OCI-LY7 (cell line): Measurements from ENCODE around the gene RPL37. TPM values are rescaled to one million over a fixed set of nuclear protein-coding genes. Genes with fewer than 3 reads are reported as not detected.
"Not testable (repeated sequence)": the region's sequence is repeated elsewhere in the genome, so short reads cannot be mapped to it uniquely, and the experiment has no call there.

Source experiments
- BruUV-seq: library from RNA; stranded (reverse); fragments of 400-500 nt; replicated peaks from 2 replicates; lab custom pipeline; 2021; lab: Mats Ljungman, UMichigan
- CTCF ChIA-PET: fragments of 300-600 bp; sonication (Branson Sonifier 250); formaldehyde crosslinking; loops from one replicate; lab custom pipeline; 2022; ENCODE audit warnings: antibody characterized with exemption; ENCODE audit not compliant: unreplicated experiment; lab: Charles Lee
- POLR2A ChIA-PET: fragments of 300-600 bp; sonication (Branson Sonifier 250); formaldehyde crosslinking; loops from one replicate; lab custom pipeline; 2022; ENCODE audit warnings: antibody characterized with exemption; lab: Charles Lee
- DNase-seq: peaks from one replicate; pipeline ENCODE4 v3.0.0-alpha.2; 2015; ENCODE audit warnings: low spot score
- H2AFZ ChIP-seq: fragments of 200-600 bp; sonication (generic), shearing (Covaris generic); 2 replicates; pipeline ENCODE4 v1.6.1; 2014; ENCODE audit warnings: mild to moderate bottlenecking, antibody characterized with exemption, low read length, moderate library complexity
- H3K27ac ChIP-seq: fragments of 200-600 bp; sonication (generic); 2 replicates; pipeline ENCODE4 v1.5.1; 2014; ENCODE audit warnings: mixed run types, low read depth, mild to moderate bottlenecking, moderate library complexity, low read length, inconsistent platforms; ENCODE audit not compliant: poor library complexity, severe bottlenecking
- H3K36me3 ChIP-seq: fragments of 200-600 bp; sonication (generic); 2 replicates; pipeline ENCODE4 v1.6.1; 2014; ENCODE audit warnings: mild to moderate bottlenecking, antibody characterized with exemption, low read length, moderate library complexity, mixed read lengths; ENCODE audit not compliant: insufficient read depth
- H3K4me1 ChIP-seq: fragments of 200-600 bp; sonication (generic); 2 replicates; pipeline ENCODE4 v1.5.1; 2014; ENCODE audit warnings: mild to moderate bottlenecking, low read length; ENCODE audit not compliant: insufficient read depth, poor library complexity, severe bottlenecking
- H3K4me2 ChIP-seq: fragments of 200-600 bp; sonication (generic); 2 replicates; pipeline ENCODE4 v1.6.1; 2014; ENCODE audit warnings: mild to moderate bottlenecking, low read length
- H3K4me3 ChIP-seq: fragments of 200-600 bp; sonication (generic); 2 replicates; pipeline ENCODE4 v1.5.1; 2014; ENCODE audit warnings: mild to moderate bottlenecking, low read depth, low read length; ENCODE audit not compliant: poor library complexity, severe bottlenecking
- H3K79me2 ChIP-seq: fragments of 200-600 bp; sonication (generic); 2 replicates; pipeline ENCODE4 v1.6.1; 2016; ENCODE audit warnings: low read depth, mild to moderate bottlenecking, low read length, moderate library complexity, mixed read lengths; ENCODE audit not compliant: insufficient read depth
- H3K9me2 ChIP-seq: fragments of 200-600 bp; sonication (generic); 2 replicates; pipeline ENCODE4 v1.6.1; 2016; ENCODE audit warnings: mild to moderate bottlenecking, low read length, mixed read lengths; ENCODE audit not compliant: insufficient read depth
- H3K9me3 ChIP-seq: fragments of 200-600 bp; sonication (generic); 2 replicates; pipeline ENCODE4 v1.6.1; 2014; ENCODE audit warnings: mild to moderate bottlenecking, mixed run types, low read length, mixed read lengths
- H4K20me1 ChIP-seq: fragments of 200-600 bp; sonication (generic); 2 replicates; pipeline ENCODE4 v1.6.1; 2014; ENCODE audit warnings: mild to moderate bottlenecking, antibody characterized with exemption, low read length, moderate library complexity, mixed read lengths; ENCODE audit not compliant: insufficient read depth
- EZH2phosphoT487 ChIP-seq: fragments of 200-600 bp; sonication (generic); IDR thresholded peaks from 2 replicates; pipeline ENCODE4 v1.6.1; 2018; ENCODE audit warnings: low read depth, borderline replicate concordance, mild to moderate bottlenecking, mixed run types, antibody characterized with exemption, low read length, moderate library complexity, mixed read lengths
- intact Hi-C: fragments of 100-400 bp; cut with micrococcal nuclease; formaldehyde crosslinking; loops from one replicate; pipeline ENCODE4 v1.10.0; 2022; ENCODE audit not compliant: unreplicated experiment
- total RNA-seq, 2 experiments: library from RNA; depleted of rRNA in 1 of 2; stranded (reverse); fragments of >200 nt in 1 of 2; shearing (Covaris generic) in 1 of 2; gene quantifications; 2 replicates each; pipeline ENCODE4 v1.2.3, GENCODE V29; 2014 to 2022
- TF ChIP-seq, protein P1 (sequence below): fragments of 200-600 bp; sonication (generic); conservative IDR thresholded peaks from 2 replicates; pipeline ENCODE4 v1.5.1; 2014; ENCODE audit warnings: mild to moderate bottlenecking, antibody characterized with exemption, low read length, moderate library complexity, mixed read lengths

RPL37 gene
- total RNA-seq, 2 experiments from 2014 or later = 1,905 to 2,779 TPM

DNA sequence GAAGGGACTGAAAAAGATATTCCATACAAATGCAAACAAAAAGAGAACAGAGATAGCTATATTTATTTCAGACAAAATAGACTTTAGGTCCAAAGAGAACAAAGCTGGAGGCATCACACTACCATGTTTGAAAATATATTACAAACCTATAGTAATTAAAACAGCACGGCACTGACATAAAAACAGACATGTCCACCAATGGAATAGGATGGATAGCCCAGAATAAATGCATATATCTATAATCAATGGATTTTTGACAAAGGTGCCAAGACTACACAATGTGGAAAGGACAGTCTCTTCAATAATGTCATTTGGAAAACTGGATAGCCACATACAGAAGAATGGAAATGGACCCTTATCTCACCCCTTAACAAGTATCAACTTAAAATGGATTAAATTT is 47.0 kb downstream of the RPL37 start:
- Histone ChIP-seq H3K4me3 (no peak overlapping the region), H3K36me3 (peaks cover 47% of the 10 kb centered on the region), H3K79me2 (peaks cover 99% of the 10 kb centered on the region), H3K4me1 (no peaks in the 10 kb centered on the region), H3K27ac (no peak overlapping the region), H2AFZ (no peak overlapping the region), H4K20me1 (peaks cover 6% of the 10 kb centered on the region; the same call in 1 of the 2 replicates), H3K9me3 (peaks cover 15% of the 10 kb centered on the region), H3K4me2 (no peak overlapping the region), H3K9me2 (no peaks in the 10 kb centered on the region)
- no peak for DNase-seq
- ChIA-PET CTCF (no interaction called here), POLR2A (interaction anchor here (0.9 to 1.5 kb wide), 4 partner anchors 9 to 45 kb away, joined by 3 to 4 read pairs (median 3); no protein-coding TSS in a partner anchor)
- intact Hi-C loops = no loop called here
- no peak for TF ChIP-seq EZH2phosphoT487
- TF ChIP-seq, protein P1, sequence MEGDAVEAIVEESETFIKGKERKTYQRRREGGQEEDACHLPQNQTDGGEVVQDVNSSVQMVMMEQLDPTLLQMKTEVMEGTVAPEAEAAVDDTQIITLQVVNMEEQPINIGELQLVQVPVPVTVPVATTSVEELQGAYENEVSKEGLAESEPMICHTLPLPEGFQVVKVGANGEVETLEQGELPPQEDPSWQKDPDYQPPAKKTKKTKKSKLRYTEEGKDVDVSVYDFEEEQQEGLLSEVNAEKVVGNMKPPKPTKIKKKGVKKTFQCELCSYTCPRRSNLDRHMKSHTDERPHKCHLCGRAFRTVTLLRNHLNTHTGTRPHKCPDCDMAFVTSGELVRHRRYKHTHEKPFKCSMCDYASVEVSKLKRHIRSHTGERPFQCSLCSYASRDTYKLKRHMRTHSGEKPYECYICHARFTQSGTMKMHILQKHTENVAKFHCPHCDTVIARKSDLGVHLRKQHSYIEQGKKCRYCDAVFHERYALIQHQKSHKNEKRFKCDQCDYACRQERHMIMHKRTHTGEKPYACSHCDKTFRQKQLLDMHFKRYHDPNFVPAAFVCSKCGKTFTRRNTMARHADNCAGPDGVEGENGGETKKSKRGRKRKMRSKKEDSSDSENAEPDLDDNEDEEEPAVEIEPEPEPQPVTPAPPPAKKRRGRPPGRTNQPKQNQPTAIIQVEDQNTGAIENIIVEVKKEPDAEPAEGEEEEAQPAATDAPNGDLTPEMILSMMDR = no peak
- BruUV-seq = no TSS peak

DNA sequence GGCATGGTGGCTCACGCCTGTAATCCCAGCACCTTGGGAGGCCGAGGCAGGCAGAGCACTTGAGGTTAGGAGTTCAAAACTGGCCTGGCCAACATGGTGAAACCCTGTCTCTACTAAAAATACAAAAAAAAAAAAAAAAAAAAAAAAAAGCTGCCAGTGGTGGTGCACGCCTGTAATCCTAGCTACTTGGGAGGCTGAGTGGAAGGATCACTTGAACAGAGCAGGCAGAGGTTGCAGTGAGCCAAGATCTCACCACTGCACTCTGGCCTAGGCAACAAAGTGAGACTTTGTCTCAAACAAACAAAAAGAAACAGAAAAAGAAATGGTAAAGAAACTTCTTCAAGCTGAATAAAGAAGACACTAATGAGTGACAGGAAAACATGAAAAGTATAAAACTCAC is 48.4 kb downstream of the RPL37 start:
- H3K4me1 ChIP-seq, H3K4me3 ChIP-seq, H3K9me2 ChIP-seq, intact Hi-C loops, CTCF ChIA-PET, DNase-seq, H2AFZ ChIP-seq, BruUV-seq, H3K27ac ChIP-seq, H3K4me2 ChIP-seq: not testable (repeated sequence)
- Histone ChIP-seq H3K9me3 (peaks cover 15% of the 10 kb centered on the region), H3K79me2 (peaks cover 99% of the 10 kb centered on the region), H3K36me3 (peaks cover 43% of the 10 kb centered on the region), H4K20me1 (peaks cover 14% of the 10 kb centered on the region; the same call in 1 of the 2 replicates)
- POLR2A ChIA-PET = interaction anchor here (1.5 to 1.7 kb wide), 2 partner anchors 15 to 47 kb away, joined by 4 to 7 read pairs; no protein-coding TSS in a partner anchor

DNA sequence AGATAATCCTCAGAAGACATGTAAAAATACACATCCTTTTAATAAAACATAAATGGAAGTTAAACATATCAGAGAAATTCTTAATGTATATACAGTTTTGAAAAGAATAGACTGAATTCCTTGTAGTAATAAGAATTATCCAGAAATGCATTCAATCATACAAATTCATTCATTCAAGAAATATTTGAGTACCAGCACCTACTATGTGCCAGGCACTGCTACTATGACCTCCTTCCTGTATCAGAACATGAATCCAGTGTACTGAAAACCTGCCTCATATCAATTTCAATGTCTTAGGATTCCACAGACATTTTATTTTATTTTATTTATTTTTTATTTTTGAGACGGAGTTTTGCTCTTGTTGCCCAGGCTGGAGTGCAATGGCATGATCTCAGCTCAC is 50.1 kb downstream of the RPL37 start:
- H3K4me2 ChIP-seq = no peak overlapping the region
- H3K4me3 ChIP-seq = no peak overlapping the region
- TF ChIP-seq, protein P1 = no peak
- no peak for TF ChIP-seq EZH2phosphoT487
- DNase-seq = no peak
- BruUV-seq = no TSS peak
- peaks cover 99% of the 10 kb centered on the region for H3K79me2 ChIP-seq
- intact Hi-C loops = no loop called here
- H3K9me3 ChIP-seq = peaks cover 15% of the 10 kb centered on the region
- POLR2A ChIA-PET = interaction anchor here (1.0 kb wide), 2 partner anchors 9 to 25 kb away, joined by 3 read pairs; no protein-coding TSS in a partner anchor
- CTCF ChIA-PET = no interaction called here
- peaks cover 22% of the 10 kb centered on the region for H4K20me1 ChIP-seq
- H3K9me2 ChIP-seq = no peaks in the 10 kb centered on the region
- H2AFZ ChIP-seq = no peak overlapping the region
- no peak overlapping the region for H3K27ac ChIP-seq
- peaks cover 39% of the 10 kb centered on the region for H3K36me3 ChIP-seq
- H3K4me1 ChIP-seq = no peaks in the 10 kb centered on the region
